ENCODE data around the gene CEP112. TPM values are rescaled to one million over a fixed set of nuclear protein-coding genes. Genes with fewer than 3 reads are reported as not detected.

Gene CEP112
- total and polyA plus RNA-seq, 2 of the 13 experiments (the other 11 are each of a cell fraction or from before 2014, with no cell fraction given): 1.2 to 3.4 TPM

- H3K36me3 ChIP-seq (replicated peaks in 1 of 2; ENCODE audit: control insufficient read depth in 1 of 2, insufficient read depth in 2 of 2, low read length in 2 of 2): no peaks in the 10 kb centered on the region
- no peak overlapping the region for H3K9ac ChIP-seq (ENCODE audit: insufficient read depth, low read depth, low read length)
- ChIA-PET POLR2A (no interaction called here), CTCF (ENCODE audit: low intra/inter-chr PET ratio, low total read pairs) (no interaction called here)
- WGBS (ENCODE audit: low lambda C conversion rate): 23% methylated on average over 2 of the region's 2 CpGs
- no peaks in the 10 kb centered on the region for H3K4me1 ChIP-seq (ENCODE audit: insufficient read depth, low read length)
- intact Hi-C loops (cut with micrococcal nuclease; ENCODE audit: unreplicated experiment): no loop called here
- no peak overlapping the region for H3K4me2 ChIP-seq (ENCODE audit: low read depth, low read length)
- no peak overlapping the region for H3K4me3 ChIP-seq (replicated peaks in 1 of 3; ENCODE audit: insufficient read depth in 1 of 3, low read depth in 2 of 3, low read length in 3 of 3)
- FAIRE-seq: no peak
- ATAC-seq: no peak
- no peak for TF ChIP-seq SMAD3 (CRISPR knock-in tag; IDR thresholded peaks at IDR 0.05)
- TF ChIP-seq TOPORS (CRISPR knock-in tag; IDR thresholded peaks at IDR 0.05): no peak
- TF ChIP-seq TBL1XR1 (IDR thresholded peaks at IDR 0.05; ENCODE audit: borderline replicate concordance, low read length, partially characterized antibody): no peak
- no peak for TF ChIP-seq HCFC1 (IDR thresholded peaks at IDR 0.05; ENCODE audit: low read depth, low read length)
- no peak for TF ChIP-seq DBP (CRISPR knock-in tag; IDR thresholded peaks at IDR 0.05; ENCODE audit: not compliant biosample characterization)
- no peak for TF ChIP-seq FOXO1 (CRISPR knock-in tag; IDR thresholded peaks at IDR 0.05)
- TF ChIP-seq CCDC6 (CRISPR knock-in tag; IDR thresholded peaks at IDR 0.05): no peak
- TF ChIP-seq RBM22 (optimal IDR thresholded peaks at IDR 0.05; ENCODE audit: low read length): no peak
- TF ChIP-seq ZNF501 (CRISPR knock-in tag; IDR thresholded peaks at IDR 0.05): no peak
- DNase-seq (ENCODE audit: low spot score): no peak
- in situ Hi-C loops (cut with HindIII; ENCODE audit: extremely low pct_ligation_motif_present, low pct_unique_long_range_greater_than_20kb): no loop called here
- no peaks in the 10 kb centered on the region for H3K9me3 ChIP-seq (ENCODE audit: low read length)
- no peaks in the 10 kb centered on the region for H3K27me3 ChIP-seq (ENCODE audit: control insufficient read depth in 1 of 2, insufficient read depth in 2 of 2, low read length in 2 of 2)
- BruUV-seq (replicated peaks): no TSS peak
- H2AFZ ChIP-seq (ENCODE audit: low read length): no peak overlapping the region
- H3K27ac ChIP-seq (ENCODE audit: extremely low read length, insufficient read depth, low read length): no peak overlapping the region
- no peaks in the 10 kb centered on the region for H4K20me1 ChIP-seq (ENCODE audit: insufficient read depth, low read length)
- H3K79me2 ChIP-seq (ENCODE audit: insufficient read depth, low read length): no peaks in the 10 kb centered on the region
Observed at GRCh38 chr17:65855245-65855644, 336.7 kb downstream of the CEP112 start.

GRCh38 chr17:65853816-65854215, 338.1 kb downstream of the CEP112 start:
- FAIRE-seq (no peak), DNase-seq (ENCODE audit: low spot score) (no peak), ATAC-seq (no peak)
- no peak overlapping the region for H3K4me2 ChIP-seq (ENCODE audit: low read depth, low read length)
- ChIA-PET CTCF (ENCODE audit: low intra/inter-chr PET ratio, low total read pairs) (no interaction called here), POLR2A (no interaction called here)
- H4K20me1 ChIP-seq (ENCODE audit: insufficient read depth, low read length): no peaks in the 10 kb centered on the region
- no peaks in the 10 kb centered on the region for H3K36me3 ChIP-seq (replicated peaks in 1 of 2; ENCODE audit: control insufficient read depth in 1 of 2, insufficient read depth in 2 of 2, low read length in 2 of 2)
- H3K9me3 ChIP-seq (ENCODE audit: low read length): no peaks in the 10 kb centered on the region
- BruUV-seq (replicated peaks): no TSS peak
- H2AFZ ChIP-seq (ENCODE audit: low read length): no peak overlapping the region
- no peaks in the 10 kb centered on the region for H3K27me3 ChIP-seq (ENCODE audit: control insufficient read depth in 1 of 2, insufficient read depth in 2 of 2, low read length in 2 of 2)
- no peak overlapping the region for H3K9ac ChIP-seq (ENCODE audit: insufficient read depth, low read depth, low read length)
- no peak overlapping the region for H3K27ac ChIP-seq (ENCODE audit: extremely low read length, insufficient read depth, low read length)
- in situ Hi-C loops (cut with HindIII; ENCODE audit: extremely low pct_ligation_motif_present, low pct_unique_long_range_greater_than_20kb): no loop called here
- H3K4me3 ChIP-seq (replicated peaks in 1 of 3; ENCODE audit: insufficient read depth in 1 of 3, low read depth in 2 of 3, low read length in 3 of 3): no peak overlapping the region
- intact Hi-C loops (cut with micrococcal nuclease; ENCODE audit: unreplicated experiment): no loop called here
- H3K79me2 ChIP-seq (ENCODE audit: insufficient read depth, low read length): no peaks in the 10 kb centered on the region
- no peaks in the 10 kb centered on the region for H3K4me1 ChIP-seq (ENCODE audit: insufficient read depth, low read length)
- no peak for TF ChIP-seq HHEX (CRISPR knock-in tag; IDR thresholded peaks at IDR 0.05)
- TF ChIP-seq ZNF367 (CRISPR knock-in tag; IDR thresholded peaks at IDR 0.05; ENCODE audit: borderline replicate concordance): no peak
- no peak for TF ChIP-seq SRSF4 (IDR thresholded peaks at IDR 0.05; ENCODE audit: low read depth, low read length, poor library complexity, severe bottlenecking)
- no peak for TF ChIP-seq ZNF331 (CRISPR knock-in tag; IDR thresholded peaks at IDR 0.05)
- TF ChIP-seq ZNF232 (CRISPR knock-in tag; IDR thresholded peaks at IDR 0.05; ENCODE audit: borderline replicate concordance): no peak
- no peak for TF ChIP-seq TFDP1 (CRISPR knock-in tag; IDR thresholded peaks at IDR 0.05; ENCODE audit: borderline replicate concordance)
- no peak for TF ChIP-seq NR2C2 (CRISPR knock-in tag; IDR thresholded peaks at IDR 0.05; ENCODE audit: borderline replicate concordance)
- no peak for TF ChIP-seq HNRNPK (IDR thresholded peaks at IDR 0.05; ENCODE audit: low read depth, low read length, poor library complexity, severe bottlenecking)
- TF ChIP-seq ZNF704 (CRISPR knock-in tag; IDR thresholded peaks at IDR 0.05; ENCODE audit: borderline replicate concordance): no peak
- no peak for TF ChIP-seq ZNF549 (CRISPR knock-in tag; IDR thresholded peaks at IDR 0.05)

Measured in HepG2 (cell line).